ENCODE measurements around the gene VPS13C. TPM values are rescaled to one million over a fixed set of nuclear protein-coding genes. Genes with fewer than 3 reads are reported as not detected.

The VPS13C gene
- total RNA-seq, 2 donors from 2014 or later: 33.2 to 34.5 TPM

DNA sequence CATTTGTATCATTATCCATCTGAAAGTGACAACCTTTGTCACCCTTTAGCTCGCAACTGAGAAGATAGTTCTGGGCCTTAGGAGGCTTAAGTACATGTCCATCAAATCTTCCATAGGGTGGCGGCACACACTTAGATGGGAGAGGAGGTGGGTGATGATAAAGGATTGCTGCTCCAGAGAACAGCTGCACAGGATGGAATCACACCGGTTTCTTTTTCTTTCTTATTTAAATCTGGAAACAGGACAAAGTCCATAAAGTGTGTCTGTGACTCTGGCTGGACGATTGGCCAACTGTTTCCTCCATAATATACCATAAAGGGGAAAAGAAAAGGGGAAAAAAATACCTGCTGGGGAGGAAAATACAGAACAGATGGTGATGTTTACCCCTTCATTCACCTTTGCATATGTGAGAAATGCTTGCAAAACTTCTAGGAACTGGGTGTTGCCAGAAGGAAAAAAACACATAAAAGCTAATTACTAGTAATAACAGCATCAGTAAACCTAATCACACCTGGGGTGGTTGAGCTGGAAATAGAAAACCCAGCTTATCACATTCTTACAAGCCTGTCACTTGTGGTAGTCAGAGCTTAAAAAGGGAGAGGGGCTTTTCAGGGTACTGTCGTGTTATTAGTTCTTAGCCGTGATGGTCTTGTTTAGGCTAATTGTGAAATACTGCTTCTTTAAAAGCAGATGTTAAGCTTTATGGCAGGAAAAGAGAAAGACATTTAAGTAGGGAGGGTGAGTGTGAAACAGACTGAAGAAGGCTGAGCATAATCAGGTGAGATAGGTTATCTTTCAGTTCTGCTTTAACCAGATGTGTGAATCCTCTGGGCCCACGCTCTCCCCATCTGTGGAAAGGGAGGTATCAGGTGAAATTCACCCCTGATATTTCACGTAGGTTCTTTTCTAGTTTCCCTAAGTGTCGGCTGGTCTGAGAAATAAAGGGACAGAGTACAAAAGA lies 23.2 kb upstream of the VPS13C start:
- intact Hi-C loops (cut with DNase I): no loop called here
- DNase-seq (no peak), ATAC-seq (no peak)

GRCh38 chr15:62079594-62079993 lies 19.3 kb upstream of the VPS13C start:
- no peak for DNase-seq
- intact Hi-C loops (cut with DNase I): loop anchor here (10.0 kb wide), 2 partner anchors 205 to 225 kb away; no protein-coding TSS in a partner anchor
- no peak for ATAC-seq

GRCh38 chr15:62075595-62076277 lies 15.5 kb upstream of the VPS13C start:
- intact Hi-C loops (cut with DNase I): loop anchor here (10.0 kb wide), 2 partner anchors 201 to 229 kb away; no protein-coding TSS in a partner anchor
- peak in 1 of 2 donors; percentile 61 for ATAC-seq
- DNase-seq: no peak

DNA sequence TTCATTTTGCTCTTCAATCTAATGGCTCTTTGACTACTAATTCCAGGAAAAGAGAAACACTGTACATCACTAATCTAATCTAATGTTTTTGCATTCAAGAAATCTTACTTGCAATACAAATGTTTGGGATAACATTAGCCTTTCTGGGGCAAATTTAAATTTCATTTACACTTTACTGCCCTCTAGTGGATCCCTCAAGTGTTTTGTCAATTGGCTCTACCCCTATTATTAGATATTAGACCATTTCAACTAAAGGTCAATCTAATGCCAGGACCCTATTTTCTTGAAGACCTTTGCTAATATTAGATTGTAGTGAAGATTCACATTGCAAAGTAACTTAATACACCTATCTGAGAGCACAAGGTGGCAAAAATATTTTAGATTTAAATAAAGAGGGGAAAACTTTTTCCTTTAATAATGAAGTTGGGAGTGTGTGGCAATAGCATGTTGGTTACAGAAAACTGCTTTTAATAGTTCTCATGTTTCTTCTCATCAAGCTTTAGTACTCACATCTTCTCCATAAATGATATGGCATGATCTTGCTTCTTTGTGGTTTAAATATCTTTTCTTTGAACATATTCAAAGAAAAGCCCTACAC lies 11.6 kb upstream of the VPS13C start:
- DNase-seq (no peak), ATAC-seq (no peak)
- intact Hi-C loops (cut with DNase I): loop anchor here (10.0 kb wide), 2 partner anchors 197 to 233 kb away; no protein-coding TSS in a partner anchor

GRCh38 chr15:62069551-62069950 lies 9.3 kb upstream of the VPS13C start:
- intact Hi-C loops (cut with DNase I): loop anchor here in 1 of 2 donors (10.0 kb wide), 1 partner anchor 195 kb away; no protein-coding TSS in a partner anchor
- ATAC-seq (no peak), DNase-seq (no peak)

DNA sequence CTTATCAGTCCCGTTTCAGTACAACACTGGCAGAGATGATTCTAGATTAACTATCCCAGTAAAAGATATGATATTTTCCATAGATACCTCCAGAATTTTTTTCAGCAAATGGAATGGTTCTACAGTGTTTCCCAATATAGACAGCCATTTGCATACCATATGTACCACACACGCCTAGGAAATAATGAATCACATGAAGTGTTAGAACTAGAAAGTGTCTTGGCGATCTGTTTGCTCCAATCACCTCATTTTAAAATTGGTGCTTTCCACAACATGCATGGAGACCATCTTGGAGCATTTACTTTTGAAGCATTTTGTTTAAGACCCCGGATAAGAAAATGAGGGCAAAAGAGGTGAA lies 8.5 kb upstream of the VPS13C start:
- ATAC-seq: no peak
- no peak for DNase-seq
- intact Hi-C loops (cut with DNase I): loop anchor here in 1 of 2 donors (10.0 kb wide), 1 partner anchor 194 kb away; no protein-coding TSS in a partner anchor

DNA sequence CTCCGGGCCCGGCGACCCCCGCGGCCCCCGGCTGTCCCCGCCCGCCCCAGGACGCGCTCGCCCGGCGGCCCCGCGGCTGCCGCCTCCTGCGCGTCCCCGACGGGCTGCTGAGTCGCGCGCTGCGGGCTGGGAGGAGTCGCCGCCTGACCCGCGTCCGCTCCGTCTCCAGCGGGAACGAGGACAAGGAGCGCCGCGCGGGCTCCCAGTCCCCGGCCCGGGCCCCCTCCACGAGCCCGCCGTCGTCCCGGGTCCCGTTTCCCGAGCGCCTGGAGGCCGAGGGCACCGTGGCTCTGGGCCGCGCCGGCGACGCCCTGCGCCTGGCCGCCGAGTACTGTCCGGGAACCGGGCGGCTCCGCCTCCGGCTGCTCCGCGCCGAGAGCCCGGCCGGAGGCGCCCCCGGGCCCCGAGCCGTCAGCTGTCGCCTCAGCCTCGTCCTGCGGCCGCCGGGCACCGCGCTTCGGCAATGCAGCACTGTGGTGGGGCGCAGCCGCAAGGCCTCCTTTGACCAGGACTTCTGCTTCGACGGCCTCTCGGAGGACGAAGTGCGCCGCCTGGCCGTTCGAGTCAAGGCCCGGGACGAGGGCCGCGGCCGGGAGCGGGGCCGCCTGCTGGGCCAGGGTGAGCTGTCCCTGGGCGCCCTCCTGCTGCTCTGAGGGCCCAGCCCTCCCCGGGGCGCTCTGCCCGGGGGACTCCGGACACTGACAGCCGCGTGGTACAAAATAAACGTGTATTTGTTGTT lies 8.0 kb upstream of the VPS13C start:
- DNase-seq (peak; percentile 68), ATAC-seq (peak; percentile 56 to 71)
- intact Hi-C loops (cut with DNase I): loop anchor here in 1 of 2 donors (10.0 kb wide), 1 partner anchor 193 kb away; no protein-coding TSS in a partner anchor

DNA sequence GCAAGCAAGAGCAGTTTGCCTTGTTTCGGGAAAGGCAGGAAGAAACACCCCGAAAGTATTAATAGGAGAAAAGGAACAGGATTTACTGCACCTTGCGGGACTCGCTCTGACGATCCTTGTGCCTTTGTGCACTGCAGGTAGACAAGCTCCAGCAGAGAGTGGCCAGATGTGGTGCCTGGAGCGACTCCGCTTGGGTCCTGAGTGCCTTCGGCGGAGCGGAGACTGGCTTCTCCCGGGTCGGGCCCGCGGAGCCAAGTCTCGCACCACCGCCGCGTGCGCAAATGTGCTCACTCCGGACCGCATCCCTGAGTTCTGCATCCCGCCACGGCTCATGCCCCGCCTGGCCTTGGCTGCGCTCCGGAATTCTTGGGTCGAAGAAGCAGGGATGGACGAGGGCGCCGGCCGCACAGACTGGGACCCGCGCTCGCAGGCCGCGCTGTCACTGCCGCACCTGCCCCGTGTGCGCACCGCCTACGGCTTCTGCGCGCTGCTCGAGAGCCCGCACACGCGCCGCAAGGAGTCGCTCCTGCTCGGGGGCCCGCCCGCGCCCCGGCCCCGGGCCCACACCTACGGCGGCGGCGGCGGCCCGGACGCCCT lies 7.3 kb upstream of the VPS13C start:
- DNase-seq (peak; percentile 38), ATAC-seq (peak; percentile 34 to 51)
- intact Hi-C loops (cut with DNase I): loop anchor here in 1 of 2 donors (10.0 kb wide), 1 partner anchor 193 kb away; no protein-coding TSS in a partner anchor

GRCh38 chr15:62066663-62067447 lies 6.6 kb upstream of the VPS13C start, which contains the start of gene C2CD4A:
Gene C2CD4A, plus strand, starts transcription at chr15:62066977. Its CDS starts 637 bp downstream, at chr15:62067614.
- DNase-seq: peak; percentile 70
- peak; percentile 76 to 88 for ATAC-seq
- intact Hi-C loops (cut with DNase I): loop anchor here in 1 of 2 donors (10.0 kb wide), 1 partner anchor 192 kb away; no protein-coding TSS in a partner anchor

- ATAC-seq: no peak
- DNase-seq: no peak
- intact Hi-C loops (cut with DNase I): loop anchor here in 1 of 2 donors (10.0 kb wide), 1 partner anchor 189 kb away; no protein-coding TSS in a partner anchor
Measured at GRCh38 chr15:62063825-62064635, 3.8 kb upstream of the VPS13C start.

DNA sequence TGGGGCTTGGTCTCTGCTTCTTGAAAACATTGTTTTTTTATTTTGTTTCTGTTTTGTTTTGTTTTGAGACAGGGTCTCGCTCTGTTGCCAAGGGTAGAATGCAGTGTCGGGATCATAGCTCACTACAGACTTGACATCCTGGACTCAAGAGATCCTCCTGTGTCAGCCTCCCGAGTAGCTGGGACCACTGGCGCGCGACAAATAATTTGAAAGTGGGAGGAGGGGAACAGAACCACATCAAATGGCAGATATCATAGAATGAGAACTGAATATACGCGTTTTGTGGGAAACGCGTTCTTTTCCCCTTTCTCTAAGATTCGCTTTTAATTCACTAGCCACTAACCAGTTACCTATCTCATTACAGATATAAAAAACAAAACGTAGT lies 641 bp upstream of the VPS13C start:
- ATAC-seq: peak; percentile 1 to 7

GRCh38 chr15:62059816-62060112 lies 483 bp downstream of the VPS13C start:
- intact Hi-C loops (cut with DNase I): loop anchor here in 1 of 2 donors (10.0 kb wide), 1 partner anchor 185 kb away; no protein-coding TSS in a partner anchor
- ATAC-seq (peak; percentile 67 to 78), DNase-seq (peak; percentile 52)

More for the DNA sequence above, 641 bp upstream of the VPS13C start:
- DNase-seq: no peak
- intact Hi-C loops (cut with DNase I): loop anchor here in 1 of 2 donors (10.0 kb wide), 1 partner anchor 186 kb away; no protein-coding TSS in a partner anchor

GRCh38 chr15:62059108-62059815 lies 985 bp downstream of the VPS13C start:
- no peak for DNase-seq

DNA sequence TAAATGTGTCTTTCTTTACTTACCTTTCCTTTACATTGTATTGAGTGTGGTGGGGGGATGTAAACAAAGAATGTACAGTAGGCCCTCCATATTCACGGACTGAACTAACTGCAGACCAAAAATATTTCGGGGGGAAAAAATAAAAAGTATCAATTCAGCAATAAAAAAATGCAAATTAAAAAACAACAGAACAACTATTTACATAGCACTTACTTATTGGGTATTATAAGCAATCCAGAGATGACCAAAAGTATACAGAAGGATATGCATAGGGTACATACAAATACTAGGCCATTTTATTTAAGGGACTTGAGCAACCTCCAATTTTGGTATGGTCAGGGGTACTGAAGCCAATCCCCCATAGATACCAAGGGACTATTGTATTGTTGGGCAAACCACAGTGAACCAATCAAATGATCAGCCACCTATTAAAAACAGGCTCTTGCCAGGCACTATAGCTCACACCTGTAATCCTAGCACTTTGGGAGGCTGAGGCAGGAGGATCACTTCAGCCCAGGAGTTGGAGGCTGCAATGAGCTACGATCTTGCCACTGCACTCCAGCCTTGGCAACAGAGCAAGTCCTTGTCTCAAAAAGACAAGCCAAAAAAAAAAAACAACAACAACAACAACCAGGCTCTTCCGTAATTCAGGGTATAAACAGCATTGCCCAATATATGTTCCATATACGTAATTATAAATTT lies 1.8 kb downstream of the VPS13C start:
- no peak for ATAC-seq
- DNase-seq: no peak
- intact Hi-C loops (cut with DNase I): no loop called here

More at GRCh38 chr15:62059108-62059815, 985 bp downstream of the VPS13C start:
- ATAC-seq: no peak
- intact Hi-C loops (cut with DNase I): no loop called here

DNA sequence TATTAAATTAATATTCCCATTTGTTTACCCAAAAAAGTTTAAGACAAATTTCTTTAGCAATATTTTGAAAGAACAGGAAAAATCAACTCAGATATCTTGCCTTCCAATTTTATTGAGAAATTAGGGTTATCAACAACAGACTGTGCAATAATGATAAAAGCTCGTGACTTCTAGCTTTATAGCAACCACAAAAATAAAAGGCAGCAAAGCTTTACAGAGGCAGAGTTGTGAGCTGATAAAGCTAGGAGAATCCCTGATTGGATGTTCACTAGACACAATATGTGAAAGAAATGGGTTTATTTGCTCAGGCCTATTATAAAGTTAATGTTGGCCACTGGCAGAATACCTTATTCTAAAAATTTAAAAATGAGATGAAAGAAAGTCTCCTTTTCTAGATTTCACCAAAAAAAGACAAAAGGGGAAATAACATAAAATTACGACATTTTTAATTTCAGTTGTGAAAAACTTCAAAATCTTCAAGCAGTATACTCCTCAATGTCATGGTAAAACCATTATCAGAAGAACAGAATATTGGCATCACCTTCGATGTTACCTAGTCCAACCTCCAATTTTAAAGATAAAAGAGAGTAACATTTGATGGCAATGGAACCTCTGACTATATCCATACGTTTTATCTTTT lies 2.8 kb downstream of the VPS13C start:
- intact Hi-C loops (cut with DNase I): no loop called here
- DNase-seq: no peak
- ATAC-seq: no peak
